K562 (cell line): ENCODE measurements around the gene PREX1. TPM values are rescaled to one million over a fixed set of nuclear protein-coding genes. Genes with fewer than 3 reads are reported as not detected.

Experiments
- ARID2 ChIP-seq: fragments of 450-650 bp; IDR thresholded peaks from 2 replicates; pipeline ENCODE4 v1.6.1; 2017; ENCODE audit warnings: antibody characterized with exemption, mild to moderate bottlenecking
- SIN3B ChIP-seq: fragments of 450-650 bp; IDR thresholded peaks from 2 replicates; pipeline ENCODE4 v1.6.1; 2017; ENCODE audit warnings: low read depth, mild to moderate bottlenecking, moderate library complexity
- TEAD4 ChIP-seq, 2 experiments: sonication (generic) in 1 of 2; formaldehyde crosslinking in 1 of 2; IDR thresholded peaks; 2 replicates each; pipeline versions ENCODE4 v1.6.1 to v1.8.0; 2012 to 2022; ENCODE audit warnings: borderline replicate concordance in 1 of 2, inconsistent platforms in 1 of 2, low read length in 1 of 2, mild to moderate bottlenecking in 1 of 2, missing genetic modification reagents in 1 of 2
- YY1 ChIP-seq, 3 experiments: IDR thresholded peaks; 2 replicates each; pipeline ENCODE4 v1.6.1; 2011; ENCODE audit warnings: low read length in 2 of 3, mild to moderate bottlenecking in 2 of 3, moderate library complexity in 2 of 3, borderline replicate concordance in 1 of 3, control low read depth in 1 of 3, low read depth in 1 of 3; ENCODE audit not compliant: insufficient read depth in 3 of 3, insufficient replicate concordance in 2 of 3, control insufficient read depth in 1 of 3, insufficient read length in 1 of 3; ENCODE audit errors: extremely low read depth in 1 of 3
- ZFX ChIP-seq: sonication (generic); formaldehyde crosslinking; IDR thresholded peaks from 2 replicates; pipeline ENCODE4 v1.8.0; 2022; ENCODE audit warnings: mild to moderate bottlenecking, missing genetic modification reagents, moderate library complexity
- ZNF586 ChIP-seq: fragments of 450-650 bp; formaldehyde crosslinking; conservative IDR thresholded peaks from 2 replicates; pipeline ENCODE4 v1.4.0; 2020; ENCODE audit warnings: mild to moderate bottlenecking, moderate library complexity
- polyA plus RNA-seq, 8 experiments: library from polyadenylated mRNA; depleted of rRNA in 4 of 8; stranded (reverse) in 5 of 8; unstranded in 3 of 8; fragments of >200 nt; fragmentation: Nextera tagmentation in 2 of 8; fragmentation: Illumina TruSeq in 1 of 8; extraction: Ambion mirVana in 2 of 8; extraction: Trizol in 1 of 8; gene quantifications; 2 replicates each; pipeline versions ENCODE4 v1.2.1 to v1.2.3, GENCODE V29; 2011 to 2014; ENCODE audit warnings: inconsistent platforms in 1 of 8, missing spikeins in 1 of 8
- total RNA-seq, 7 experiments: library from RNA; depleted of rRNA in 6 of 7; stranded (reverse); fragments of >200 nt in 6 of 7; fragmentation: Illumina TruSeq in 2 of 7; extraction: Trizol in 2 of 7; gene quantifications; 2 replicates each; pipeline versions ENCODE4 v1.2.1 to v1.2.3, GENCODE V29; 2011 to 2021; ENCODE audit warnings: low replicate concordance in 1 of 7
- TF ChIP-seq, protein P1 (sequence below), 2 experiments: fragments of 450-650 bp; formaldehyde crosslinking in 1 of 2; IDR thresholded peaks; 2 replicates each; pipeline versions ENCODE4 v1.4.0 to v1.6.1; 2014 to 2020; ENCODE audit warnings: mild to moderate bottlenecking in 2 of 2, borderline replicate concordance in 1 of 2, low read depth in 1 of 2
- TF ChIP-seq, protein P2 (sequence below): fragments of 250-450 bp; sonication (Bioruptor Pico); IDR thresholded peaks from 2 replicates; pipeline ENCODE4 v1.4.0; 2020; ENCODE audit warnings: mild to moderate bottlenecking
- TF ChIP-seq, protein P3 (sequence below), 2 experiments: IDR thresholded peaks; 2 replicates each; pipeline ENCODE4 v1.6.1; 2012; ENCODE audit warnings: improper control_type of control experiment in 2 of 2, low read depth in 2 of 2, low read length in 2 of 2, borderline replicate concordance in 1 of 2

The PREX1 gene
- total and polyA plus RNA-seq, 9 of the 15 experiments (the other 6 are each of a cell fraction or from before 2014, with no cell fraction given): 0.37 to 10.4 (median 4.8) TPM

DNA sequence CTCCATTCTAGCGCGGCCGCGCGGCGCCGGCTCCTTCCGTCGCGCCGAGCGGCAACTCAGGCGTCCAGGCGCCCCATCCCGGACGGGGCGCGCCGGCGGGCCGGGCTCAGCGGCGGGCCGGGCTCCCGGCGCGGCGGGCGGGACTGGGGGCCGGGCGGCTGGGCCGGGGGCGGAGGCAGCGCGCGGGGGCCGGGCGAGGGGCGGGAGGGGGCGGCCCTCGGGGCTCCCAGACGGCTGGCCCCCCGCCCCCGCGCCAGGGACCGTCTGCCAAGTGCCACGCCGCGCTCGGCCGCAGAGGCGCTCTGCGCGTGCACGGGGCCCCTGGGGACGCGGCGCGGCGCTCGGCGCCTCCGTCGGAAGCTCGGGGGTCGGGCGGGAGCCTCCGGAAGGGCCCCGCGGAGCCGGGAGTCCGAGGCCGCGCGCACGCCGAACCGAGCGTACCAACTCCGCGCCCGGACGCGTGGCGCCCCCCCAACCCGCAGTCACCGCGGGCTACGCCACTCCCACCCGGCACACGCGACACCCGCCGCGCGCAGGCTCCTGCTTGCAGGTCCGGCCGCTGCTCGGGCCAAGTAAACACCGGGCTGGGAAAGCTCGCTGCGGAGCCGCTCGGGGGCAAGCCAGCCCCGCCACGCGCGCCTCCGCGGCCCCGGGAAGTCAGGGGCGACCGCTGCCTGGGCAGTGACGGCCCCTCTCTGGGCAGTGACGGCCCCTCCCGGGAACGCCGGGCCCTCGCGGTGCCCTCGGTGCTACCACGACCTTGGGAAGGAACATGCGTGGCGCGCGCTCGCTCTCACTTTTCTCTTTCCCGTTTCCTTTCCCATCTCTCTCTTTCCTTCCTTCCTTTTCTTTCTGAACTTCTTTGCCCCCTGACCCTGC lies at the start of gene PREX1 (continued):
- TF ChIP-seq, protein P1, sequence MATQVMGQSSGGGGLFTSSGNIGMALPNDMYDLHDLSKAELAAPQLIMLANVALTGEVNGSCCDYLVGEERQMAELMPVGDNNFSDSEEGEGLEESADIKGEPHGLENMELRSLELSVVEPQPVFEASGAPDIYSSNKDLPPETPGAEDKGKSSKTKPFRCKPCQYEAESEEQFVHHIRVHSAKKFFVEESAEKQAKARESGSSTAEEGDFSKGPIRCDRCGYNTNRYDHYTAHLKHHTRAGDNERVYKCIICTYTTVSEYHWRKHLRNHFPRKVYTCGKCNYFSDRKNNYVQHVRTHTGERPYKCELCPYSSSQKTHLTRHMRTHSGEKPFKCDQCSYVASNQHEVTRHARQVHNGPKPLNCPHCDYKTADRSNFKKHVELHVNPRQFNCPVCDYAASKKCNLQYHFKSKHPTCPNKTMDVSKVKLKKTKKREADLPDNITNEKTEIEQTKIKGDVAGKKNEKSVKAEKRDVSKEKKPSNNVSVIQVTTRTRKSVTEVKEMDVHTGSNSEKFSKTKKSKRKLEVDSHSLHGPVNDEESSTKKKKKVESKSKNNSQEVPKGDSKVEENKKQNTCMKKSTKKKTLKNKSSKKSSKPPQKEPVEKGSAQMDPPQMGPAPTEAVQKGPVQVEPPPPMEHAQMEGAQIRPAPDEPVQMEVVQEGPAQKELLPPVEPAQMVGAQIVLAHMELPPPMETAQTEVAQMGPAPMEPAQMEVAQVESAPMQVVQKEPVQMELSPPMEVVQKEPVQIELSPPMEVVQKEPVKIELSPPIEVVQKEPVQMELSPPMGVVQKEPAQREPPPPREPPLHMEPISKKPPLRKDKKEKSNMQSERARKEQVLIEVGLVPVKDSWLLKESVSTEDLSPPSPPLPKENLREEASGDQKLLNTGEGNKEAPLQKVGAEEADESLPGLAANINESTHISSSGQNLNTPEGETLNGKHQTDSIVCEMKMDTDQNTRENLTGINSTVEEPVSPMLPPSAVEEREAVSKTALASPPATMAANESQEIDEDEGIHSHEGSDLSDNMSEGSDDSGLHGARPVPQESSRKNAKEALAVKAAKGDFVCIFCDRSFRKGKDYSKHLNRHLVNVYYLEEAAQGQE (IDR thresholded peaks at IDR 0.05; ENCODE audit: borderline replicate concordance): no peak
- TF ChIP-seq, protein P1 (CRISPR knock-in tag; IDR thresholded peaks at IDR 0.05; ENCODE audit: low read depth): 0 out of 2 replicates have a peak, but pooled peaks have one; percentile 41
- TF ChIP-seq ARID2 (no peak), SIN3B (0 out of 2 replicates have a peak, but pooled peaks have one; percentile 38), TEAD4 (IDR thresholded peaks at IDR 0.05; ENCODE audit: low read length) (no peak), TEAD4 (CRISPR knock-in tag; IDR thresholded peaks at IDR 0.05; ENCODE audit: borderline replicate concordance) (no peak), ZNF586 (no peak), ZFX (peak; percentile 78), YY1 (IDR thresholded peaks at IDR 0.05; ENCODE audit: borderline replicate concordance in 1 of 3, control insufficient read depth in 1 of 3, extremely low read depth in 1 of 3, insufficient read depth in 3 of 3, insufficient read length in 1 of 3, insufficient replicate concordance in 2 of 3, low read depth in 1 of 3, low read length in 2 of 3) (peak in 2 of 3 experiments; percentile 9 to 59)
- TF ChIP-seq, protein P2, sequence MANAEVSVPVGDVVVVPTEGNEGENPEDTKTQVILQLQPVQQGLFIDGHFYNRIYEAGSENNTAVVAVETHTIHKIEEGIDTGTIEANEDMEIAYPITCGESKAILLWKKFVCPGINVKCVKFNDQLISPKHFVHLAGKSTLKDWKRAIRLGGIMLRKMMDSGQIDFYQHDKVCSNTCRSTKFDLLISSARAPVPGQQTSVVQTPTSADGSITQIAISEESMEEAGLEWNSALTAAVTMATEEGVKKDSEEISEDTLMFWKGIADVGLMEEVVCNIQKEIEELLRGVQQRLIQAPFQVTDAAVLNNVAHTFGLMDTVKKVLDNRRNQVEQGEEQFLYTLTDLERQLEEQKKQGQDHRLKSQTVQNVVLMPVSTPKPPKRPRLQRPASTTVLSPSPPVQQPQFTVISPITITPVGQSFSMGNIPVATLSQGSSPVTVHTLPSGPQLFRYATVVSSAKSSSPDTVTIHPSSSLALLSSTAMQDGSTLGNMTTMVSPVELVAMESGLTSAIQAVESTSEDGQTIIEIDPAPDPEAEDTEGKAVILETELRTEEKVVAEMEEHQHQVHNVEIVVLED (CRISPR knock-in tag): peak; percentile 50
- TF ChIP-seq, protein P3, sequence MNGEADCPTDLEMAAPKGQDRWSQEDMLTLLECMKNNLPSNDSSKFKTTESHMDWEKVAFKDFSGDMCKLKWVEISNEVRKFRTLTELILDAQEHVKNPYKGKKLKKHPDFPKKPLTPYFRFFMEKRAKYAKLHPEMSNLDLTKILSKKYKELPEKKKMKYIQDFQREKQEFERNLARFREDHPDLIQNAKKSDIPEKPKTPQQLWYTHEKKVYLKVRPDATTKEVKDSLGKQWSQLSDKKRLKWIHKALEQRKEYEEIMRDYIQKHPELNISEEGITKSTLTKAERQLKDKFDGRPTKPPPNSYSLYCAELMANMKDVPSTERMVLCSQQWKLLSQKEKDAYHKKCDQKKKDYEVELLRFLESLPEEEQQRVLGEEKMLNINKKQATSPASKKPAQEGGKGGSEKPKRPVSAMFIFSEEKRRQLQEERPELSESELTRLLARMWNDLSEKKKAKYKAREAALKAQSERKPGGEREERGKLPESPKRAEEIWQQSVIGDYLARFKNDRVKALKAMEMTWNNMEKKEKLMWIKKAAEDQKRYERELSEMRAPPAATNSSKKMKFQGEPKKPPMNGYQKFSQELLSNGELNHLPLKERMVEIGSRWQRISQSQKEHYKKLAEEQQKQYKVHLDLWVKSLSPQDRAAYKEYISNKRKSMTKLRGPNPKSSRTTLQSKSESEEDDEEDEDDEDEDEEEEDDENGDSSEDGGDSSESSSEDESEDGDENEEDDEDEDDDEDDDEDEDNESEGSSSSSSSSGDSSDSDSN (IDR thresholded peaks at IDR 0.05; ENCODE audit: borderline replicate concordance in 1 of 2, low read depth in 2 of 2, low read length in 2 of 2): 0 out of 4 replicates have a peak, but pooled peaks of 1 of the 2 experiments have one; percentile 22
